ENCODE results near the gene DDX27. TPM values are rescaled to one million over a fixed set of nuclear protein-coding genes. Genes with fewer than 3 reads are reported as not detected.

DDX27 gene
- total and polyA plus RNA-seq, 3 donors from 2014 or later: 53.3 to 58.3 (median 54.1) TPM

DNA sequence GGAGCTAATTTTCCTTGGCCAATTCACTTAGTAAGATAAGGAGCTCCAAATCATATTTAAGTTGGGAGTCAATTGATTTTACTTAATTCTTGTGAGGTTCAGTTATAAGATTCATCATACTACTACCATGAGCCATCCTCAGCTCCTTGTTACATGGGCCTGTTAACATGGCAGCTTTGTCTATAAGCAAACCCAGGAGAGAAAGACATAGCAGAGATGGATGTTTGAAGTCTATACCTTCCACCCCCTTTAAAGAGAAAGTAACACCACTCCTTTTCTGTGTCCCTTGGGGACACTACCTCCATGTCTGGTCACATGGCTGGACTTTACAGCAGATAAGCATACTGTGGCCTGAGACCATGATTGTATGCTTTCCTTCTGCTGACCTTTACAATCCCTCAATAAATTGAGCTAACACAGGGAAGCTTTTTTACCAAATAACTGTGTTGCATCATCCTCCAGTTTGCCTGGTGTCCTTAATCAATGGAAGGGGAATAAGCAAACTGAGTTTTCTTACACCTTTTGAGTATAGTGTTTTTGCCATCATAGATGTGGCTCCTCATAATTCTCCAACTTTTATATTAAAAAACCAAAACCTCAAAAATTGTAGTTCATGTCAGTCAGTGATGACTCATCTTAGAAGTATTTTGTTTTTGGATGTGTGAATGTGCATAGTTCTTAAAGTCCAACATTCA, 68.5 kb downstream of the DDX27 start:
- DNase-seq: no peak
- H3K4me1 ChIP-seq: no peaks in the 10 kb centered on the region
- H3K27ac ChIP-seq: no peak overlapping the region
- H3K4me3 ChIP-seq: no peak overlapping the region
- no peak for TF ChIP-seq POLR2A (IDR thresholded peaks at IDR 0.05)
- TF ChIP-seq, protein P1, sequence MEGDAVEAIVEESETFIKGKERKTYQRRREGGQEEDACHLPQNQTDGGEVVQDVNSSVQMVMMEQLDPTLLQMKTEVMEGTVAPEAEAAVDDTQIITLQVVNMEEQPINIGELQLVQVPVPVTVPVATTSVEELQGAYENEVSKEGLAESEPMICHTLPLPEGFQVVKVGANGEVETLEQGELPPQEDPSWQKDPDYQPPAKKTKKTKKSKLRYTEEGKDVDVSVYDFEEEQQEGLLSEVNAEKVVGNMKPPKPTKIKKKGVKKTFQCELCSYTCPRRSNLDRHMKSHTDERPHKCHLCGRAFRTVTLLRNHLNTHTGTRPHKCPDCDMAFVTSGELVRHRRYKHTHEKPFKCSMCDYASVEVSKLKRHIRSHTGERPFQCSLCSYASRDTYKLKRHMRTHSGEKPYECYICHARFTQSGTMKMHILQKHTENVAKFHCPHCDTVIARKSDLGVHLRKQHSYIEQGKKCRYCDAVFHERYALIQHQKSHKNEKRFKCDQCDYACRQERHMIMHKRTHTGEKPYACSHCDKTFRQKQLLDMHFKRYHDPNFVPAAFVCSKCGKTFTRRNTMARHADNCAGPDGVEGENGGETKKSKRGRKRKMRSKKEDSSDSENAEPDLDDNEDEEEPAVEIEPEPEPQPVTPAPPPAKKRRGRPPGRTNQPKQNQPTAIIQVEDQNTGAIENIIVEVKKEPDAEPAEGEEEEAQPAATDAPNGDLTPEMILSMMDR (IDR thresholded peaks at IDR 0.05): no peak
- no peaks in the 10 kb centered on the region for H3K36me3 ChIP-seq (ENCODE audit: low read depth, missing control alignments)
- intact Hi-C loops (cut with DNase I; ENCODE audit: low total_unique reads): no loop called here
- no peaks in the 10 kb centered on the region for H3K27me3 ChIP-seq
- H3K9me3 ChIP-seq: no peaks in the 10 kb centered on the region

DNA sequence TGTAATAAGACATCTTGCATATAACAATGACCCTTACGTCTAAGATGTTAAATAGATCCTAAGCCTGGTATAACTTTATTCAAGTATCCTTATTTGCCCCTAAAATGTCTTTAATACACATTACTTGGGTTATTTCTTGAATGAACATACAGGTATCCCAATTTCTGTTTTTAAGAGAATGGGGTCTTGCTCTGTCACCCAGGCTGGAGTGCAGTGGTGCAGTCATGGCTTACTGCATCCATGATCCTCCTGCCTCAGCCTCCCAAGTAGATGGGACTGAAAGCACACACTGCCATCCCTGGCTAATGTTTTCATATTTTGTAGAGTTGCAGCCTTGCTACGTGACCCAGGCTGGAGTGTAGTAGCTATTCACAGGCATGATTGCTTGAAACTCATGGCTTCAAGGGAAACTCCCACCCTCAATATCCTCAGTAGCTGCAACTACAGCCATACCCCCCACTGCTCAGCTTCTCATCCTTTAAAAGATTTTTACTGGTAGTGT, 69.1 kb downstream of the DDX27 start:
- Histone ChIP-seq H3K36me3 (ENCODE audit: low read depth, missing control alignments) (no peaks in the 10 kb centered on the region), H3K27me3 (no peaks in the 10 kb centered on the region), H3K4me3 (no peak overlapping the region), H3K4me1 (no peaks in the 10 kb centered on the region), H3K9me3 (no peaks in the 10 kb centered on the region), H3K27ac (no peak overlapping the region)
- TF ChIP-seq, protein P1 (IDR thresholded peaks at IDR 0.05): no peak
- no peak for TF ChIP-seq POLR2A (IDR thresholded peaks at IDR 0.05)
- 85 to 90% methylated on average over 2 of the region's 2 CpGs for WGBS, 2 donors
- intact Hi-C loops (cut with DNase I; ENCODE audit: low total_unique reads): no loop called here
- no peak for DNase-seq

DNA sequence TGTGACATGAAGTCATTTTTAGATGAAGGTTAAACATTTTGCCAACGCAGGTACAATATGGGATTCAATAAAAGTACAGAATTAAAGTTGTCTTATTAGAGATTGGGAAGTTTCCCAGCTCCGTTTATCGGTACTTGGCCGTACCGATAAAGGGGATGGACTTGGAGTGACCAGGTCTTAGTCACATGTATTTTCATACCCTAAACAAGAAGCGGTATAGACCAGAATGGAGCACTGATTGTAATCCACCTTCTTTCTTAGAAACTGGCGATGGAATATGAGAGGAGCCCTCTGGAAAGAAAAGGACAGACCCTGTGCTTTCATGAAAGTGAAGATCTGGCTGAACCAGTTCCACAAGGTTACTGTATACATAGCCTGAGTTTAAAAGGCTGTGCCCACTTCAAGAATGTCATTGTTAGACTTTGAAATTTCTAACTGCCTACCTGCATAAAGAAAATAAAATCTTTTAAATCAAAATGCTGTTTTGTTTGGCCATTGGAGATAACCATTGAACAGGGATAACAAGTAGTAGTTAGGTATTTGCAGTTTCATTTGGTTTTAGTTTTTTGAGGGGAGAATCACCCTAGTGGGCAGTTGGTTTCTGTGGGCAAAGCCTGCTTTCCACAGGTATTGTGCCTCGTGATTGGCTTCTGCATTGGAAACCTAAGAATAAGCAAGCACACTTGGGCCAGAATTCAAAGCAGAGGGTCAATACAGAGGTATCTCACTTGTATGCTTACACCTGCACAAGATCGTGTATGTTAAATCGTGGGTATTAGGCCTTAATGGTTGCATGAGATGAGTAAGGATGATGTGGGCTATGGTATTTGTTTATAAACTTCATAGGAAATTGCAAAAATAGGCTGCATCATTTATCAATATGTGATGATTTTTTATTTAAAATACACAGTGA, 69.8 kb downstream of the DDX27 start:
- no peaks in the 10 kb centered on the region for H3K36me3 ChIP-seq (ENCODE audit: low read depth, missing control alignments)

DNA sequence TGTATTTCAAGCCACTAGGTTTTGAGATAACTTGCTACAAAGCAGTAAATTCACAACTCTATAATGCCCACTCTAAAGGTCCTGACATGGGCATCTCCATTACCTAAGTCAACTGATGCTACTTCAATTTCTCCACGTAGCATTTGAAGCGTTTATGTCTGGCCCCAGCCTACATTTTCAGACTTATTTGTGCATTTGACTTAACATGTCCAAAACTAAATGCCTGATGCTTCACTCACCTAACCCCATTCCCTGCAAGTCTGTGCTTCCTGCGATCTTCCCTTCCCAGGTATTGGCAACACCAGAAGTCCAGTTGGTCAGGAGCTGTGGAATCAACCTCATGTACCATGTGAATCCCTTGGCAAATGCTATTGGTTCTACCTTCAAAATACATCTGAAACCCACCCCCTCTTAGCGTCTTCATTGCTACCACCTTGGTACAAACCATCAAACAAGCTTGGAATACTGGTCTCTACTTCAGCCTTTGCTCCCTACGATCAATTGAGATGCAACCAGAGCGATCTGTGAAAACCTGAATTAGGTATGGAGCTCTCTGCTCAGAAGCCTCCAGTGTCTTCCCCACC, 71.5 kb downstream of the DDX27 start:
- Histone ChIP-seq H3K4me1 (no peaks in the 10 kb centered on the region), H3K9me3 (no peaks in the 10 kb centered on the region), H3K4me3 (no peak overlapping the region), H3K36me3 (ENCODE audit: low read depth, missing control alignments) (no peaks in the 10 kb centered on the region), H3K27ac (no peak overlapping the region), H3K27me3 (no peaks in the 10 kb centered on the region)
- DNase-seq: no peak
- WGBS, 2 donors: 90 to 94% methylated on average over 6 of the region's 6 CpGs
- intact Hi-C loops (cut with DNase I; ENCODE audit: low total_unique reads): no loop called here
- TF ChIP-seq POLR2A (IDR thresholded peaks at IDR 0.05): no peak
- TF ChIP-seq, protein P1 (IDR thresholded peaks at IDR 0.05): no peak

More for the DNA sequence above, 69.8 kb downstream of the DDX27 start:
- Histone ChIP-seq H3K4me1 (no peaks in the 10 kb centered on the region), H3K4me3 (no peak overlapping the region), H3K27me3 (no peaks in the 10 kb centered on the region), H3K27ac (no peak overlapping the region), H3K9me3 (no peaks in the 10 kb centered on the region)
- no peak for DNase-seq
- intact Hi-C loops (cut with DNase I; ENCODE audit: low total_unique reads): no loop called here
- TF ChIP-seq, protein P1 (IDR thresholded peaks at IDR 0.05): no peak
- no peak for TF ChIP-seq POLR2A (IDR thresholded peaks at IDR 0.05)
- 95 to 96% methylated on average over 10 of the region's 10 CpGs for WGBS, 2 donors
